Transverse colon (tissue), 4 donors: ENCODE data around the gene AMOTL1. TPM values are rescaled to one million over a fixed set of nuclear protein-coding genes. Genes with fewer than 3 reads are reported as not detected.

Experiments
- DNase-seq: peaks from one replicate; pipeline ENCODE4 v3.0.0-alpha.2; 2019
- H3K27ac ChIP-seq, 4 donors: fragments of 200-600 bp; sonication (generic); 2 replicates each; pipeline ENCODE4 v1.5.1; 2016 to 2018; ENCODE audit warnings: inconsistent platforms in 4 of 4
- H3K27me3 ChIP-seq: fragments of 200-600 bp; sonication (generic); 2 replicates; pipeline ENCODE4 v1.5.1; 2017; ENCODE audit warnings: inconsistent platforms
- H3K36me3 ChIP-seq, 4 donors: fragments of 200-600 bp; sonication (generic); 2 replicates each; pipeline ENCODE4 v1.5.1; 2017 to 2019; ENCODE audit warnings: inconsistent platforms in 4 of 4
- H3K4me1 ChIP-seq, 4 donors: fragments of 200-600 bp; sonication (generic); 2 replicates each; pipeline ENCODE4 v1.5.1; 2017 to 2020; ENCODE audit warnings: inconsistent platforms in 4 of 4
- H3K4me3 ChIP-seq, 4 donors: fragments of 200-600 bp; sonication (generic); 1 replicate in 1 of 4; 2 replicates in 3 of 4; pipeline versions ENCODE4 v1.5.1 to v1.6.1; 2017 to 2019; ENCODE audit warnings: inconsistent platforms in 4 of 4
- H3K9me3 ChIP-seq, 2 donors: fragments of 200-600 bp; sonication (generic); 2 replicates each; pipeline ENCODE4 v1.5.1; 2017 to 2019; ENCODE audit warnings: inconsistent platforms in 2 of 2
- EP300 ChIP-seq: sonication (generic); formaldehyde crosslinking; IDR thresholded peaks from one replicate; pipeline ENCODE4 v1.6.1; 2017; ENCODE audit warnings: antibody characterized with exemption, low read depth
- POLR2A ChIP-seq: fragments of 450-650 bp; IDR thresholded peaks from one replicate; pipeline ENCODE4 v1.6.1; 2016; ENCODE audit warnings: antibody characterized with exemption, mild to moderate bottlenecking, moderate library complexity
- POLR2AphosphoS5 ChIP-seq, 3 donors: sonication (generic); formaldehyde crosslinking; IDR thresholded peaks; one replicate each; pipeline ENCODE4 v1.6.1; 2016; ENCODE audit warnings: antibody characterized with exemption in 3 of 3
- WGBS, 2 donors: methylation state at CpG; one replicate each; pipeline ENCODE4 v1.1.5; 2018; ENCODE audit warnings: low coverage in 1 of 2; 5-methylcytosine and 5-hydroxymethylcytosine counted together
- in situ Hi-C, 4 donors: fragments of 200-750 bp; cut with MboI; loops; one replicate each; pipeline versions ENCODE4 v1.15.0 to v1.15.1; 2017; ENCODE audit warnings: low sequenced_read_pairs in 3 of 4, low pct_ligation_motif_present in 1 of 4, low pct_unique_long_range_greater_than_20kb in 1 of 4
- intact Hi-C: fragments of 100-400 bp; cut with DNase I; formaldehyde crosslinking; loops from one replicate; pipeline ENCODE4 v1.15.1; 2023; ENCODE audit warnings: low total_unique reads
- total RNA-seq, 4 donors: library from RNA; depleted of rRNA; stranded (reverse); fragments of >200 nt; gene quantifications; one replicate each; pipeline ENCODE4 v1.1.0, GENCODE V29; 2016
- TF ChIP-seq, protein P1 (sequence below), 5 experiments: fragments of 200-600 bp in 3 of 5; fragments of 450-650 bp in 2 of 5; sonication (generic) in 3 of 5; IDR thresholded peaks; 1 replicate in 2 of 5; 2 replicates in 3 of 5; pipeline ENCODE4 v1.5.1; 2016 to 2017; ENCODE audit warnings: antibody characterized with exemption in 5 of 5, inconsistent platforms in 3 of 5, mild to moderate bottlenecking in 2 of 5, moderate library complexity in 1 of 5

Gene AMOTL1
- total RNA-seq, 4 donors from 2014 or later: 14.3 to 23.9 (median 16.8) TPM

DNA sequence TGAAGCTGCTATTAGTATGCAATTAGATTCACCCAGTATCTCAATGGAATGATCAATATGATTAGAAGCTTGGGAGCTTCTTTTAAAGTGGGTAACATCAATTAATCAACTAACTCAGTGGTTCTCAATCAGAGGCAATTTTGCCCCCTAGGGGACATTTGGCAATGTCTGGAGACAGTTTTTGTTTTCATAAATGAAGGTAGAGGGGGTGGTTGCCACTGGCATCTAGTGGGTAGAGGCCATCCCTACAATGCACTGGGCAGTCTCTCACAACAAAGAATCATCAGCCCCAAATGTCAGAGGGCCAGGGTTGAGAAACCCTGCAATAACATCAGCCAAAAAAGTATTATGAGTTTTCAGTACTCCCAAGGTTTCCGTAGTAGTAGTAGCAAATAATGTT lies 5.9 kb upstream of the AMOTL1 start:
- no peak for TF ChIP-seq EP300
- TF ChIP-seq, protein P1, sequence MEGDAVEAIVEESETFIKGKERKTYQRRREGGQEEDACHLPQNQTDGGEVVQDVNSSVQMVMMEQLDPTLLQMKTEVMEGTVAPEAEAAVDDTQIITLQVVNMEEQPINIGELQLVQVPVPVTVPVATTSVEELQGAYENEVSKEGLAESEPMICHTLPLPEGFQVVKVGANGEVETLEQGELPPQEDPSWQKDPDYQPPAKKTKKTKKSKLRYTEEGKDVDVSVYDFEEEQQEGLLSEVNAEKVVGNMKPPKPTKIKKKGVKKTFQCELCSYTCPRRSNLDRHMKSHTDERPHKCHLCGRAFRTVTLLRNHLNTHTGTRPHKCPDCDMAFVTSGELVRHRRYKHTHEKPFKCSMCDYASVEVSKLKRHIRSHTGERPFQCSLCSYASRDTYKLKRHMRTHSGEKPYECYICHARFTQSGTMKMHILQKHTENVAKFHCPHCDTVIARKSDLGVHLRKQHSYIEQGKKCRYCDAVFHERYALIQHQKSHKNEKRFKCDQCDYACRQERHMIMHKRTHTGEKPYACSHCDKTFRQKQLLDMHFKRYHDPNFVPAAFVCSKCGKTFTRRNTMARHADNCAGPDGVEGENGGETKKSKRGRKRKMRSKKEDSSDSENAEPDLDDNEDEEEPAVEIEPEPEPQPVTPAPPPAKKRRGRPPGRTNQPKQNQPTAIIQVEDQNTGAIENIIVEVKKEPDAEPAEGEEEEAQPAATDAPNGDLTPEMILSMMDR (IDR thresholded peaks at IDR 0.05): peak in 1 of 5 experiments; percentile 4
- TF ChIP-seq POLR2A: no peak
- TF ChIP-seq POLR2AphosphoS5 (IDR thresholded peaks at IDR 0.05): no peak
- intact Hi-C loops (no loop called here), in situ Hi-C loops (no loop called here)
- Histone ChIP-seq H3K27ac (no peak overlapping the region), H3K36me3 (no peaks in the 10 kb centered on the region), H3K4me3 (no peak overlapping the region), H3K9me3 (no peaks in the 10 kb centered on the region), H3K4me1 (no peaks in the 10 kb centered on the region), H3K27me3 (peaks cover 30% of the 10 kb centered on the region)
- no peak for DNase-seq
- WGBS, 2 donors: 82 to 86% methylated on average over 1 of the region's 1 CpG

DNA sequence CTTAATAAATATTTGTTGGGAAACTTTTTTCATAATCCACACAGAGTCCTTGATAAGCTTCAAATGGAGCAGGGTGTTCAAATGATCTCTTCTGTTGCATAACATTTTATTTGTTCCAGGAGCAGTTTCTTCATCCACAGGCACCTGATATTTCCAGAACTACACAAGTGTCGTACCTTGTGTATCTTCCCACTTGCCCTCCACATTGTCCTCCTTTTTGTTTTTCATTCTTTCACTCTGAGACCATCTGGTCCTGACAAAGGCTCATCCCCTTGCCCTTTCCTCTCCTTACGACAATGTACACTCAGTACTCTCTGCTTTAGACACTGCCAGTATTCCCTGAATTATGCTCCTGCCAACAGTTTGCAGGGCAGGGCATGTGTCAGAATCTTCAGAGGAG lies 5.2 kb upstream of the AMOTL1 start:
- no peak overlapping the region for H3K27ac ChIP-seq
- H3K27me3 ChIP-seq: peaks cover 37% of the 10 kb centered on the region
- TF ChIP-seq POLR2AphosphoS5 (IDR thresholded peaks at IDR 0.05) (no peak), EP300 (no peak), POLR2A (no peak)
- TF ChIP-seq, protein P1 (IDR thresholded peaks at IDR 0.05): no peak
- no peaks in the 10 kb centered on the region for H3K36me3 ChIP-seq
- H3K4me1 ChIP-seq: no peaks in the 10 kb centered on the region
- no peak for DNase-seq
- in situ Hi-C loops: no loop called here
- WGBS, 2 donors: 67 to 85% methylated on average over 2 of the region's 2 CpGs
- H3K9me3 ChIP-seq: no peaks in the 10 kb centered on the region
- intact Hi-C loops: no loop called here
- H3K4me3 ChIP-seq: no peak overlapping the region

DNA sequence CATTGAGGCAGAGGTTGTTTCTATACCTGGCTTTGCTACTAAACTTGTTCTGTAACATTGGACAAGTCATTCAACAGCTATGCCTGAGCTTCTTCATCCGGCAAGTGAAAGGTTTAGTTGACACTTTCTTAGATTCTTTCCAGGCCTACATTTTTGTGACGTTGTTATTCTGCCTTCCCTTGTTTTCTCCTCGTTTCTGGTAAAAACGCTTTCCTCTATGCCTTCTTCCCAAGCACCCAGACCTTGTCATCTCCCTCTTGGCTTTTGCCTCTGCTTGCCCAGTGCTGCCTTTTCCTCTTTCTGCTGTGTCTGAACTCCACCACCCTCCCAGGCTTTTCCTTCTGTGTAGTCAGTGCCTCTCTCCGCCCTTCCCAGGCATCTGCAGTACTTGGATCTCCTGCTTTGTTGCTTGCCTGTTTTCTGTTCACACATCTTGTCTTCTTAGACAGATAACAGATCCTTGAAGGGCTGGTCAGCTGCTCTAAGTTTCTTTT lies 1.4 kb upstream of the AMOTL1 start:
- TF ChIP-seq, protein P1 (IDR thresholded peaks at IDR 0.05): no peak
- TF ChIP-seq POLR2AphosphoS5 (IDR thresholded peaks at IDR 0.05) (peak; percentile 45 to 78 (median 47)), EP300 (peak; percentile 55)
- no peak for DNase-seq
- peak overlapping the region; percentile 89 to 97 (median 92) for H3K27ac ChIP-seq
- peaks cover 61% of the 10 kb centered on the region for H3K27me3 ChIP-seq
- intact Hi-C loops (no loop called here), in situ Hi-C loops (no loop called here)
- WGBS, 2 donors: 70 to 73% methylated on average over 5 of the region's 5 CpGs
- H3K4me1 ChIP-seq: peaks cover 0 to 11% (median 0%) of the 10 kb centered on the region in 4 donors
- no peak overlapping the region for H3K4me3 ChIP-seq
- no peaks in the 10 kb centered on the region for H3K36me3 ChIP-seq
- no peaks in the 10 kb centered on the region for H3K9me3 ChIP-seq

DNA sequence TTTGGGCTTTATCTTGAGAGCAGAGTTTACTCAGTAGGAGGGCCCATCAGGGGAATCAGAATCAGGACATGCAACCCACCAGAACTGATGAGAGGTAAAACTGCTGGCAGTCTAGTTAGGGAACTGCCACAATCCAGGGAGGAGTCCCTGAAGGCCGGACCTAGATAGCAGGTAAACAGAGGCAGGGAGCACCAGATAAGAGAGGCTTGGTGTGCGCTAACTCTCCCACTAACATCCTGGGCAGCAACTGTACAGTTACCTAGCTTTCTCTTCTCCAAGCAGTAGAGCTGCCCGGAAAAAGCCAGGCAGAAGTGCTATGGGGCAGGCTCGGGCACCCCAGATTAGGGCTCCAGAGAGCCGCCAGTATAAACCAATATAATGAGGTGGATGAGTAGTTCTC lies 865 bp upstream of the AMOTL1 start:
- Histone ChIP-seq H3K27ac (peak overlapping the region; percentile 89 to 97 (median 92)), H3K36me3 (no peaks in the 10 kb centered on the region), H3K4me1 (peaks cover 0 to 11% (median 0%) of the 10 kb centered on the region in 4 donors), H3K9me3 (no peaks in the 10 kb centered on the region), H3K27me3 (peaks cover 61% of the 10 kb centered on the region), H3K4me3 (peak overlapping the region in 1 of 4 donors; percentile 68)
- TF ChIP-seq EP300: no peak
- WGBS, 2 donors: 60% methylated on average over 5 of the region's 5 CpGs; no CpG with 5 or more reads in 1 of the 2 donors
- in situ Hi-C loops: no loop called here
- intact Hi-C loops: no loop called here
- no peak for DNase-seq
